Hepatocyte (in vitro differentiated cells): ENCODE results near the gene ZNF544. TPM values are rescaled to one million over a fixed set of nuclear protein-coding genes. Genes with fewer than 3 reads are reported as not detected.

Source experiments
- DNase-seq: peaks from one replicate; pipeline ENCODE4 v3.0.0-alpha.2; 2016; ENCODE audit warnings: low spot score
- H2AFZ ChIP-seq: fragments of 200-600 bp; sonication (generic); 2 replicates; pipeline ENCODE4 v1.6.0; 2016; ENCODE audit warnings: antibody characterized with exemption, mild to moderate bottlenecking
- H3K27ac ChIP-seq: fragments of 200-600 bp; sonication (generic); 2 replicates; pipeline ENCODE4 v1.5.1; 2016; ENCODE audit warnings: mild to moderate bottlenecking
- H3K27me3 ChIP-seq: fragments of 200-600 bp; sonication (generic); 2 replicates; pipeline ENCODE4 v1.6.1; 2016
- H3K36me3 ChIP-seq: fragments of 200-600 bp; sonication (generic); replicated peaks from 2 replicates; pipeline ENCODE4 v1.5.1; 2016; ENCODE audit warnings: low read depth; ENCODE audit not compliant: insufficient read depth
- H3K4me1 ChIP-seq: fragments of 200-600 bp; sonication (generic); 2 replicates; pipeline ENCODE4 v1.5.1; 2016; ENCODE audit warnings: mild to moderate bottlenecking, moderate library complexity; ENCODE audit not compliant: insufficient read depth
- H3K4me2 ChIP-seq: fragments of 200-600 bp; sonication (generic); 2 replicates; pipeline ENCODE4 v1.6.0; 2016
- H3K4me3 ChIP-seq: fragments of 200-600 bp; sonication (generic); 2 replicates; pipeline ENCODE4 v1.5.1; 2016; ENCODE audit warnings: mild to moderate bottlenecking
- H3K79me2 ChIP-seq: fragments of 200-600 bp; sonication (generic); 2 replicates; pipeline ENCODE4 v1.6.0; 2017; ENCODE audit warnings: mild to moderate bottlenecking
- H3K9me2 ChIP-seq: fragments of 200-600 bp; sonication (generic); replicated peaks from 2 replicates; pipeline ENCODE4 v1.6.0; 2017; ENCODE audit warnings: mild to moderate bottlenecking; ENCODE audit not compliant: insufficient read depth
- H3K9me3 ChIP-seq: fragments of 200-600 bp; sonication (generic); 2 replicates; pipeline ENCODE4 v1.5.1; 2016; ENCODE audit warnings: low read depth, mild to moderate bottlenecking
- H4K20me1 ChIP-seq: fragments of 200-600 bp; sonication (generic); 2 replicates; pipeline ENCODE4 v1.6.0; 2016; ENCODE audit warnings: mild to moderate bottlenecking; ENCODE audit not compliant: insufficient read depth, poor library complexity, severe bottlenecking
- EZH2 ChIP-seq: fragments of 200-600 bp; sonication (generic); IDR thresholded peaks from 2 replicates; pipeline ENCODE4 v1.6.1; 2016; ENCODE audit warnings: antibody characterized with exemption, mild to moderate bottlenecking, borderline replicate concordance
- EZH2phosphoT487 ChIP-seq: fragments of 200-600 bp; sonication (generic); IDR thresholded peaks from one replicate; pipeline ENCODE4 v1.6.1; 2018; ENCODE audit warnings: antibody characterized with exemption, mild to moderate bottlenecking, low read depth, moderate library complexity; ENCODE audit not compliant: unreplicated experiment, severe bottlenecking
- WGBS: methylation state at CpG from one replicate; pipeline ENCODE4 v1.1.6; 2016; ENCODE audit warnings: low lambda C conversion rate; ENCODE audit errors: missing lambda C conversion rate; 5-methylcytosine and 5-hydroxymethylcytosine counted together
- polyA plus RNA-seq: library from polyadenylated mRNA; unstranded; fragments of >200 nt; fragmentation: Nextera tagmentation; extraction: Ambion mirVana; gene quantifications from 2 replicates; pipeline ENCODE4 v1.2.1, GENCODE V29; 2016
- total RNA-seq: library from RNA; depleted of rRNA; stranded (reverse); fragments of >200 nt; gene quantifications from 2 replicates; pipeline ENCODE4 v1.2.3, GENCODE V29; 2014
- TF ChIP-seq, protein P1 (sequence below): fragments of 200-600 bp; sonication (generic); IDR thresholded peaks from 2 replicates; pipeline ENCODE4 v1.5.1; 2016; ENCODE audit warnings: antibody characterized with exemption, mild to moderate bottlenecking; ENCODE audit not compliant: poor library complexity

ZNF544 gene
- total and polyA plus RNA-seq, 2 experiments from 2014 or later, result 17.2 to 34.1 TPM

DNA sequence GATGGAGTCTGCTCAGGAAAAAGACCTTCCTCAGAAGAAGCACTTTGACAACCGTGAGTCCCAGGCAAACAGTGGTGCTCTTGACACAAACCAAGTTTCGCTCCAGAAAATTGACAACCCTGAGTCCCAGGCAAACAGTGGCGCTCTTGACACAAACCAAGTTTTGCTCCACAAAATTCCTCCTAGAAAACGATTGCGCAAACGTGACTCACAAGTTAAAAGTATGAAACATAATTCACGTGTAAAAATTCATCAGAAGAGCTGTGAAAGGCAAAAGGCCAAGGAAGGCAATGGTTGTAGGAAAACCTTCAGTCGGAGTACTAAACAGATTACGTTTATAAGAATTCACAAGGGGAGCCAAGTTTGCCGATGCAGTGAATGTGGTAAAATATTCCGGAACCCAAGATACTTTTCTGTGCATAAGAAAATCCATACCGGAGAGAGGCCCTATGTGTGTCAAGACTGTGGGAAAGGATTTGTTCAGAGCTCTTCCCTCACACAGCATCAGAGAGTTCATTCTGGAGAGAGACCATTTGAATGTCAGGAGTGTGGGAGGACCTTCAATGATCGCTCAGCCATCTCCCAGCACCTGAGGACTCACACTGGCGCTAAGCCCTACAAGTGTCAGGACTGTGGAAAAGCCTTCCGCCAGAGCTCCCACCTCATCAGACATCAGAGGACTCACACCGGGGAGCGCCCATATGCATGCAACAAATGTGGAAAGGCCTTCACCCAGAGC, 16.2 kb upstream of the ZNF544 start:
- H3K9me3 ChIP-seq, result peaks cover 64% of the 10 kb centered on the region
- TF ChIP-seq EZH2phosphoT487 (no peak), EZH2 (no peak)
- TF ChIP-seq, protein P1, sequence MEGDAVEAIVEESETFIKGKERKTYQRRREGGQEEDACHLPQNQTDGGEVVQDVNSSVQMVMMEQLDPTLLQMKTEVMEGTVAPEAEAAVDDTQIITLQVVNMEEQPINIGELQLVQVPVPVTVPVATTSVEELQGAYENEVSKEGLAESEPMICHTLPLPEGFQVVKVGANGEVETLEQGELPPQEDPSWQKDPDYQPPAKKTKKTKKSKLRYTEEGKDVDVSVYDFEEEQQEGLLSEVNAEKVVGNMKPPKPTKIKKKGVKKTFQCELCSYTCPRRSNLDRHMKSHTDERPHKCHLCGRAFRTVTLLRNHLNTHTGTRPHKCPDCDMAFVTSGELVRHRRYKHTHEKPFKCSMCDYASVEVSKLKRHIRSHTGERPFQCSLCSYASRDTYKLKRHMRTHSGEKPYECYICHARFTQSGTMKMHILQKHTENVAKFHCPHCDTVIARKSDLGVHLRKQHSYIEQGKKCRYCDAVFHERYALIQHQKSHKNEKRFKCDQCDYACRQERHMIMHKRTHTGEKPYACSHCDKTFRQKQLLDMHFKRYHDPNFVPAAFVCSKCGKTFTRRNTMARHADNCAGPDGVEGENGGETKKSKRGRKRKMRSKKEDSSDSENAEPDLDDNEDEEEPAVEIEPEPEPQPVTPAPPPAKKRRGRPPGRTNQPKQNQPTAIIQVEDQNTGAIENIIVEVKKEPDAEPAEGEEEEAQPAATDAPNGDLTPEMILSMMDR, result no peak
- peaks cover 17% of the 10 kb centered on the region for H3K36me3 ChIP-seq
- H3K4me3 ChIP-seq, result no peak overlapping the region
- no peaks in the 10 kb centered on the region for H3K27me3 ChIP-seq
- H3K4me1 ChIP-seq, result no peaks in the 10 kb centered on the region
- H2AFZ ChIP-seq, result no peak overlapping the region
- H4K20me1 ChIP-seq, result no peaks in the 10 kb centered on the region
- H3K27ac ChIP-seq, result no peak overlapping the region
- DNase-seq, result no peak
- 98% methylated on average over 17 of the region's 17 CpGs for WGBS
- no peaks in the 10 kb centered on the region for H3K79me2 ChIP-seq
- H3K4me2 ChIP-seq, result no peak overlapping the region
- no peaks in the 10 kb centered on the region for H3K9me2 ChIP-seq

DNA sequence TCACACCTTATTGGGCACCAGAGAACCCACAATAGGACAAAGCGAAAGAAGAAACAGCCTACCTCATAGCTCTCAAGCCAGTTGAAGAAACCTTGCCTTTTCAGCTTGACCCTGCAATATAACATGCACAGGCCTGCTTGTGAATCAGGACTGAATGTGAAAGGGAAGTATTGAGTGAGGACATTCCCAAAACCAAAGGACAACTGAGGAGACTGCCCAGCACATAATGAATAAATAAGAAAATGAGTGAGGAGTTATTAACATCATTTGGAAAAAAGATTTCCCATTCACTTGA, 15.7 kb upstream of the ZNF544 start:
- no peak overlapping the region for H3K4me3 ChIP-seq
- no peak for DNase-seq
- H3K4me2 ChIP-seq, result no peak overlapping the region
- no peaks in the 10 kb centered on the region for H3K79me2 ChIP-seq
- WGBS, result 95% methylated on average over 1 of the region's 1 CpG
- peaks cover 59% of the 10 kb centered on the region for H3K9me3 ChIP-seq
- H3K27ac ChIP-seq, result no peak overlapping the region
- peaks cover 17% of the 10 kb centered on the region for H3K36me3 ChIP-seq
- no peaks in the 10 kb centered on the region for H3K9me2 ChIP-seq
- H3K27me3 ChIP-seq, result no peaks in the 10 kb centered on the region
- no peaks in the 10 kb centered on the region for H4K20me1 ChIP-seq
- no peak overlapping the region for H2AFZ ChIP-seq
- H3K4me1 ChIP-seq, result no peaks in the 10 kb centered on the region
- TF ChIP-seq, protein P1, result no peak
- TF ChIP-seq EZH2phosphoT487 (no peak), EZH2 (no peak)

DNA sequence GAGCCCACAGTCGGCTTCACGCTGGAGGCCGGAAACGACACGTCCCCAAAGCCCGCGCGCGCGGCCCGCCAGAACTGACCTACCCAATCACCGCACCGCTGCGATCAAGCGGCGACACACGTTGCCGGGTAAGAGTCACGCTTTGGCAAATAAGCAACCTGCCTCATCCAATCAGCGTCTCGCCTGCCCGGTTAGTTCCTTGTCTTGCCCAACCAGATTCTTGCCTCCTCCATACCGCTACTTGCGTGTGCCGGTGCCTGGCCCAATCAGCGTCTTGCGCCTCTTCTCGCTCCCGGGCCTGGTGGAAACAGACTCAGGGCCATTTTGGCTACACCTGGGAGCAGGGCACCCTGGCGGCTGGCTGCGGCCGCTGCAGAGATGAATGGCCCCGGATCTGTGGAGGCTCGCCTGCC, 11.6 kb upstream of the ZNF544 start:
- H3K4me3 ChIP-seq, result no peak overlapping the region
- H3K9me2 ChIP-seq, result no peaks in the 10 kb centered on the region
- no peaks in the 10 kb centered on the region for H3K79me2 ChIP-seq
- no peaks in the 10 kb centered on the region for H3K27me3 ChIP-seq
- TF ChIP-seq EZH2, result no peak
- TF ChIP-seq, protein P1, result no peak
- TF ChIP-seq EZH2phosphoT487, result no peak
- H3K4me2 ChIP-seq, result no peak overlapping the region
- no peaks in the 10 kb centered on the region for H3K4me1 ChIP-seq
- DNase-seq, result no peak
- no peaks in the 10 kb centered on the region for H4K20me1 ChIP-seq
- peaks cover 32% of the 10 kb centered on the region for H3K9me3 ChIP-seq
- WGBS, result 98% methylated on average over 34 of the region's 34 CpGs
- no peak overlapping the region for H3K27ac ChIP-seq
- H2AFZ ChIP-seq, result no peak overlapping the region
- peaks cover 9% of the 10 kb centered on the region for H3K36me3 ChIP-seq
